GM11168 (cell line): Measurements from ENCODE around the gene ACOX1.

Experiments
- in situ Hi-C: fragments of 300-500 bp; cut with MboI; formaldehyde crosslinking; loops from one replicate; pipeline ENCODE4 v1.12.0; 2022; ENCODE audit warnings: low sequenced_read_pairs; ENCODE audit not compliant: unreplicated experiment

The ACOX1 gene

GRCh38 chr17:76009447-76009846 is 30.5 kb upstream of the ACOX1 start:
- in situ Hi-C loops: loop anchor here (10.0 to 25.0 kb wide), 2 partner anchors 95 to 278 kb away; no protein-coding TSS in a partner anchor

- in situ Hi-C loops: loop anchor here (10.0 to 25.0 kb wide), 2 partner anchors 94 to 278 kb away; no protein-coding TSS in a partner anchor
Observed at GRCh38 chr17:76008630-76009425, 29.9 kb upstream of the ACOX1 start.

- in situ Hi-C loops: loop anchor here (10.0 to 25.0 kb wide), 2 partner anchors 93 to 279 kb away; no protein-coding TSS in a partner anchor
Observed at GRCh38 chr17:76008208-76008607, 29.2 kb upstream of the ACOX1 start.

DNA sequence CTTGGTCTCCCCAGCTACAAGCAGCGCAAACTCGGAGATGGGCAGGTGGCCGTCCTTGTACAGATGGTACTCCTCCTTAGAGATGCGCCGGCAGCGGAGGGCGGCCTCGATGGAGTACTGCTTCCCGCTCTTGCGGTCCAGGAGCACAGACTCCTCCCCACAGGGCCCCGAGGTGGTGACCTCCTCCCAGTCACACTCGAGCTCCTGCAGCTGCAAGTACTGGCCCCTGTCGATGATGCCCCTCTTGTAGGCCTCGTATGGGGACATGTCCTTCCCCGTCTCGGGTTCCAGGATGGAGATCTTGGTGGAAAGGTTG is 28.8 kb upstream of the ACOX1 start:
- in situ Hi-C loops: loop anchor here (10.0 to 25.0 kb wide), 2 partner anchors 93 to 279 kb away; no protein-coding TSS in a partner anchor

GRCh38 chr17:76007131-76007849 is 28.3 kb upstream of the ACOX1 start:
- in situ Hi-C loops: loop anchor here (10.0 to 25.0 kb wide), 2 partner anchors 92 to 280 kb away; no protein-coding TSS in a partner anchor

GRCh38 chr17:76005263-76006149 is 26.5 kb upstream of the ACOX1 start:
- in situ Hi-C loops: loop anchor here (10.0 to 25.0 kb wide), 2 partner anchors 91 to 282 kb away; no protein-coding TSS in a partner anchor

- in situ Hi-C loops: loop anchor here (10.0 to 25.0 kb wide), 2 partner anchors 90 to 282 kb away; no protein-coding TSS in a partner anchor
Observed at GRCh38 chr17:76004750-76005262, 25.8 kb upstream of the ACOX1 start.

DNA sequence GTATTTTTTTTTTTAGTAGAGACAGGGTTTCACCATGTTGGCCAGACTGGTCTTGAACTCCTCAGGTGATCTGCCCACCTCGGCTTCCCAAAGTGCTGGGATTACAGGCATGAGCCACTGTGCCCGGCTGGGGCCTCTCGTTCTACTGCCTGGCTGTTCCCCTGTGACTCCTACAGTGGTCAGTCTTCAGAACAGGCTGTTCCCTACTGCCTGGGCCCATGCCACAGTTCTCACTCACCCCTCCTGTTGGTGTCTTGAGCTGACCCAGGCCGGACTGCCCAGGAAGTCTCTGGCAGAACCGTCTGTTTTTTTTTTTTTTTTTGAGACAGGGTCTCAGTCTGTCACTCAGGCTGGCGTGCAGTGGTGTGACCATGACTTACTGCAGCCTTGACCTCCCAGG is 24.9 kb upstream of the ACOX1 start:
- in situ Hi-C loops: loop anchor here (10.0 to 25.0 kb wide), 2 partner anchors 89 to 283 kb away; no protein-coding TSS in a partner anchor

- in situ Hi-C loops: loop anchor here (10.0 to 25.0 kb wide), 2 partner anchors 87 to 285 kb away; no protein-coding TSS in a partner anchor
Observed at GRCh38 chr17:76002100-76002499, 23.1 kb upstream of the ACOX1 start.

DNA sequence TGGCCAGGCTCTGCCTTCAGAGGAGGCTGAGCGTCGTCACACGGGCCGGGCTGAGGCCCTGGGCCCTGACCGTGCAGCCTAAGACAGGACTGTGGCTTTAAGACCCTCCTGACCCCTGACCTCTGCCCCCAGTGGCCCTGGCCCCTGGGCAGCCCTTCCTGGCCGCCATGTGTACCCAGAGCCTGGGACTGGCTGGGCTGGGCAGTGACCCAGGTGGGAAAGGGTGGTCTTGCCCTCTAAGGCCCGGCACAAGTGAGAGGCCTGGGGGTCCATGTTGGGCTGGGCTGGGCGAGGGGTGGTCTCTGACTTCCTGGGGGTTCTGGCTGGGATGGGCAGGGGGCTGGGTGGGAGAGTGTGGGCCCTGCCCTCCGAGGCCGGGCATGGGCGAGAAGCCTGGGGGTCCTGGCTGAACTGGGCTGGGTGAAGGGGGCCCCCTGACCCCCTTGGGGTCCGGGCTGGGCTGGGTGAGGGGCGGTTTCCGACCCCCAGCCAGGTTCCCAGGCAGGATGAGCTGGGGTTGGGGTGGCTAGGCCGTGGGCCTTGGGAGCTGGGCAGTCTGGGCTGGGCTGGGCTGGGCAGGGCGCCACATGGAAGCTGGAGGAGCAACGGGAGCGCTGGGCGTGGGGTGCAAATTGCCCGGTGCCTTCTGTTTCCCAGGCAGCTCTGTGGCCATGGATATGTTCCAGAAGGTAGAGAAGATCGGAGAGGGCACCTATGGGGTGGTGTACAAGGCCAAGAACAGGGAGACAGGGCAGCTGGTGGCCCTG is 22.0 kb upstream of the ACOX1 start, which contains the start of gene CDK3:
Gene CDK3, plus strand, starts transcription at position 101 of the 767 bp plus-strand sequence. Its CDS starts 571 bp downstream, at position 672.
- in situ Hi-C loops: loop anchor here (10.0 to 25.0 kb wide), 2 partner anchors 86 to 286 kb away; no protein-coding TSS in a partner anchor

DNA sequence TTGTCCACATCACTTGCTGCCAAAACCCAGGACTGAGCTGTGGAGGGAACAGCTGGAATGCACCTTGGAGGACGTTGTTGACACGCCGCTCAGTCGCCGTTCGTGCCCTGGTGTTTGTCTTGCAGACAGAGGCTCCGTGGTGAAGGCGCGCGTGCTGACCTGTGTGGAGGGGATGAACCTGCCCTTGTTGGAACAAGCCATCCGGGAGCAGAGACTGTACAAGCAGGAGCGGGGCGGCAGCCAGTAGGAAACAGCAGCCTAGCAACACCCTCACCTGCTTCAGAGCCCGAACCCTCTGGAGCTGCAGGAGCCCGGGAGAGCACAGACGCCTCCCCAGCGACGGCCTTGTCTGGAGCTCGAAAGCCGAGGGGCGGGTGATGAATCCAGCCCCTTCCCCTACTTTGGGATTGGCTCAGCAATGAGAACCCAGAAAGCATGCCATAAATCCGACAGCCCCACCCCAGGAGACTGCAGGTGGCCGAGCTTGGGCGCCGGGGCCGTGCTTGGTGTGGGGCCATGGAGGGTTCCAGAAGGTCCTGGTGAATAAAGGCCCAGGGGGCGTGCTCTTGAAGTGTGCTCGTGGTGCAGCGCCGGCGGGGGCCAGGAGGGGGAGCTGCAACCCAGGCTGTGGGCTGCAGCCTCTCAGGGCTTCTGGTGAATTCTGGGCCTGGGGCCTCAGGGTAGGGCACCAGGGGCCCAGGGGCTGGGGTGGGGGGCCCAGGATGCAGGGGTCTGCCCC is 21.2 kb upstream of the ACOX1 start:
- in situ Hi-C loops: loop anchor here (10.0 to 25.0 kb wide), 2 partner anchors 85 to 287 kb away; no protein-coding TSS in a partner anchor

DNA sequence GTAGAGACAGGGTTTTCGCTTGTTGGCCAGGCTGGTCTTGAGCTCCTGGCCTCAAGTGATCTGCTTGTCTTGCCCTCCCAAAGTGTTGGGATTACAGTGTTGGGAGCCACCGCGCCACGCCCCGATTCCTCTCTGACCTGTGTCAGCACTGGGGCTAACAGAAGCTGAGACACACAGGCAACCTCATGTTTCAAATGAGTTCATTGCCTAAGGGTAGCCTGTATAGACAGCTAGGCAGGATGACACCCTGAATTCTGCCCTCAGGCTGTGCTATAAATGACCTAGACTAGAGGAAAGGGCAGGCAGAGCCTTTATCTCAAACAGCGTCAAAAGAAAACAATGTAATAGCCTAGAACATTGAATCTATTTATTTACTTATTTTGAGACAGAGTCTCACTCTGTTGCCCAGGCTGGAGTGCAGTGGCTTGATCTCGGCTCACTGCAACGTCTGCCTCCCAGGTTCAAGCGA is 19.4 kb upstream of the ACOX1 start:
- in situ Hi-C loops: no loop called here

DNA sequence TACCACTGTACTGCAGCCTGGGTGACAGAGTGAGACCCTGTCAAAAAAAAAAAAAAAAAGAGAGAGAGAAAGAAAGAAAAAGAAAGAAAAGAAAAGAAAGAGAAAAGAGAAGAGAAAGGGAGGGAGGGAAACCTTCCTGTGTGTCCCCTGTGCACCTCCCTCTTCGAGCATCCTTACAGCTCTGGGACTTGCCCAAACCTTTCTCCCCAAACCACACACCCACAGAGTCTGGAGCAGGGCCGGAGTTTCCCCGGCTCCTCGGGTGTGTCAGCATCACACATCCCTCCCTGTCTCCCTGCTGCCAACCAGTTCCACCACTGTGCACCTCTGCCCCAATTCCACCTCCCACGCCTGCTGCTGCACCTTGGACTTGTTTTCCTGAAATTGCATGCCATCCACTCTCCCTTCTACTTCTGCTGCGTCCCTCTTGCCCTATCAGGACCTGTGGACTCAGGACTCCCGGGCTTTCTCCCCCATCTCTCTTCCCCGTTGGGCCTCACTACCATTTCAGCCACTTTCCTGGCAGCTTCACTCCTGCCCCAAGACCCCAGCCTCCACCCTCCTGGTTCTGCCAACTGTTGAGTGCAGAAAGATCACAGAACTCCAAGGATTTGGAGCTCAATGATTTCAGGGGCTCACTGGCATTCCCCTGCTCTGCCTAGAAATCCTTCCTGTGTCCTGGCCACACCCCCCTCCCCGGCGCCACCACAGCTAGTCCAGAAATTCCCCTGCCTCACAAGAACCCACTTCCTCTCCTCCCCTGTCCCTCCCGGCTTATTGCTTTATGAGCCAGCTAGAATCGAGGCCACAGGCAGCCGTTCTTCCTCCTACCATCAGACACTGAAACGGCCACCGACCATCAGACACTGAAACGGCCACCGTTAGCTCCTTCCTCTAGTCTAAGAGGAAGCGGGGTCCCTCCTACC is 18.0 kb upstream of the ACOX1 start:
- in situ Hi-C loops: no loop called here

DNA sequence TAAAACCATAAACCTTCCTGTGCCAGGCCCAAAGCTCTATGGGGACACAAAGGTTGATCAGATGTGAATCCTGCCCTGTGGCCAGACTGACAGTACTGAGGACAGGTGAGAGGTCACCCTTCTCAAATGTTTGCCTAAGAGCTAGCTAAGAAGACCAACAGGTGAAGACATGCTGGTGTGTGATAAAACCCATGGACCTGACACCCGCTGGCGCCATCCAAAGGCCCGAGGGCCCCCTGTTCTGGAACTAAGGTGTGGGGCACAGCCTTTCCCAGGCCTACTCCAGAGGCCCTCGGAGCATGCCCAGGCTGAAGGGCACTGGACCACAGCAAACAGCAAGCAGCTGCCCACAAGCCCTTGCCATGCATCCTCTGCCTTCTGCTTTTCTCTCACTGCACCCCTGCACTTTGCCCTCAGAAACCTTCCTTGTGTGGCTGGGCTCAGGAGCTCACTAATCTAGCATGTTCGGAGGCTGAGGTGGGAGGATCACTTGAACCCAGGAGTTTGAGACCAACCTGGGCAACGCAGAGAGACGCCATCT is 16.5 kb upstream of the ACOX1 start:
- in situ Hi-C loops: no loop called here

GRCh38 chr17:75994802-75995370 is 15.9 kb upstream of the ACOX1 start:
- in situ Hi-C loops: no loop called here

DNA sequence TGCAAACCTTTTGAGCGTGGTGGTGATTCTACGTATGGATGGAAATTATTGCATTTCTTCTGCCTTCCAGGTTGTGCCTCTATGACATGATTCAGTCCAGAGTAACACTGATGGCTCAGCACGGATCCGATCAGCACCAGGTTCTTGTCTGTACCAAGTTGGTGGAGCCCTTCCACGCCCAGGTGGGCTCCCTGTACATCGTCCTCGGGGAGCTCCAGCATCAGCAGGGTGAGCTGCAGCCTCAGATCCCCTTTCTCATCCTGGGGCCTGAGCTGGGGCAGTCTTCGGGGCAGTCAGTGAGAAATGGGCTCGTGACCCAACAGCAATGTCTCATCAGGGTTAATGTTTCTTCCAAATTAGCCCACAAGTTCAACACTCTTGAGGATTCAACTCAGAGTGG is 12.4 kb upstream of the ACOX1 start:
- in situ Hi-C loops: no loop called here
